HepG2 (cell line): ENCODE measurements around the gene RPS6KA5. TPM values are rescaled to one million over a fixed set of nuclear protein-coding genes. Genes with fewer than 3 reads are reported as not detected.

Experiments
- ASH2L ChIP-seq: fragments of 300-600, 200-600 bp; sonication (generic); IDR thresholded peaks from 2 replicates; pipeline ENCODE4 v1.7.0; 2017; ENCODE audit warnings: low read depth, mild to moderate bottlenecking, moderate library complexity, mixed read lengths, low read length; ENCODE audit not compliant: insufficient read length
- CBX5 ChIP-seq: sonication (generic); formaldehyde crosslinking; IDR thresholded peaks from 2 replicates; pipeline ENCODE4 v1.4.0; 2020; ENCODE audit warnings: missing genetic modification reagents, borderline replicate concordance
- CSRNP1 ChIP-seq: sonication (generic); formaldehyde crosslinking; IDR thresholded peaks from 2 replicates; pipeline ENCODE4 v1.8.1; 2023; ENCODE audit warnings: mild to moderate bottlenecking, missing genetic modification reagents
- FOXM1 ChIP-seq: sonication (generic); formaldehyde crosslinking; IDR thresholded peaks from 2 replicates; pipeline ENCODE4 v1.5.0; 2020; ENCODE audit warnings: missing genetic modification reagents
- GFI1 ChIP-seq: sonication (generic); formaldehyde crosslinking; IDR thresholded peaks from 2 replicates; pipeline ENCODE4 v1.5.0; 2020; ENCODE audit warnings: missing genetic modification reagents, mild to moderate bottlenecking, borderline replicate concordance
- HDAC2 ChIP-seq: sonication (generic); formaldehyde crosslinking; IDR thresholded peaks from 2 replicates; pipeline ENCODE4 v1.4.0; 2020; ENCODE audit warnings: missing genetic modification reagents
- KLF9 ChIP-seq: IDR thresholded peaks from 2 replicates; pipeline ENCODE4 v1.6.1; 2016; ENCODE audit warnings: low read depth
- SMAD1 ChIP-seq: sonication (generic); formaldehyde crosslinking; IDR thresholded peaks from 2 replicates; pipeline ENCODE4 v1.4.0; 2020; ENCODE audit warnings: missing genetic modification reagents, low read depth, mild to moderate bottlenecking, borderline replicate concordance
- SMC3 ChIP-seq: IDR thresholded peaks from 2 replicates; pipeline ENCODE4 v1.6.1; 2011; ENCODE audit warnings: low read length, improper control_type of control experiment
- SOX5 ChIP-seq: IDR thresholded peaks from 2 replicates; pipeline ENCODE4 v1.6.1; 2016; ENCODE audit warnings: borderline replicate concordance
- ZFP90 ChIP-seq: sonication (generic); formaldehyde crosslinking; IDR thresholded peaks from 2 replicates; pipeline ENCODE4 v1.8.0; 2022; ENCODE audit warnings: missing genetic modification reagents, mild to moderate bottlenecking, inconsistent platforms, borderline replicate concordance
- ZNF124 ChIP-seq: sonication (generic); formaldehyde crosslinking; IDR thresholded peaks from 2 replicates; pipeline ENCODE4 v1.4.0; 2020; ENCODE audit warnings: missing genetic modification reagents
- ZNF468 ChIP-seq: sonication (generic); formaldehyde crosslinking; IDR thresholded peaks from 2 replicates; pipeline ENCODE4 v1.8.0; 2022; ENCODE audit warnings: mild to moderate bottlenecking, moderate library complexity, missing genetic modification reagents
- ZNF547 ChIP-seq: sonication (generic); formaldehyde crosslinking; IDR thresholded peaks from 2 replicates; pipeline ENCODE4 v1.5.1; 2020; ENCODE audit warnings: mild to moderate bottlenecking, missing genetic modification reagents
- ZNF644 ChIP-seq: IDR thresholded peaks from 2 replicates; pipeline ENCODE4 v1.6.1; 2016; ENCODE audit warnings: low read depth
- ZNF672 ChIP-seq: sonication (generic); formaldehyde crosslinking; IDR thresholded peaks from 2 replicates; pipeline ENCODE4 v1.8.1; 2022; ENCODE audit warnings: missing genetic modification reagents
- ZNF766 ChIP-seq: sonication (generic); formaldehyde crosslinking; IDR thresholded peaks from 2 replicates; pipeline ENCODE4 v1.5.0; 2020; ENCODE audit warnings: missing genetic modification reagents, borderline replicate concordance
- ZSCAN9 ChIP-seq: IDR thresholded peaks from 2 replicates; pipeline ENCODE4 v1.6.1; 2016; ENCODE audit warnings: borderline replicate concordance
- polyA plus RNA-seq, 8 experiments: library from polyadenylated mRNA; depleted of rRNA in 3 of 8; stranded (reverse) in 7 of 8; unstranded in 1 of 8; fragments of >200 nt; fragmentation: Illumina TruSeq in 4 of 8; extraction: Trizol in 4 of 8; gene quantifications; 2 replicates each; pipeline versions ENCODE4 v1.2.1 to v1.2.3, GENCODE V29; 2011 to 2016; ENCODE audit warnings: low read depth in 4 of 8, missing spikeins in 1 of 8, mixed read lengths in 1 of 8; ENCODE audit not compliant: insufficient read depth in 1 of 8
- total RNA-seq, 5 experiments: library from RNA; depleted of rRNA; stranded (reverse); fragments of >200 nt; fragmentation: Illumina TruSeq; extraction: Trizol; gene quantifications; 2 replicates each; pipeline ENCODE4 v1.2.3, GENCODE V29; 2016; ENCODE audit warnings: low read depth in 1 of 5
- TF ChIP-seq, protein P1 (sequence below): sonication (generic); formaldehyde crosslinking; IDR thresholded peaks from 2 replicates; pipeline ENCODE4 v1.4.0; 2020; ENCODE audit warnings: missing genetic modification reagents
- TF ChIP-seq, protein P2 (sequence below): IDR thresholded peaks from 2 replicates; pipeline ENCODE4 v1.6.1; 2016; ENCODE audit warnings: missing compliant biosample characterization, missing genetic modification reagents, borderline replicate concordance
- TF ChIP-seq, protein P3 (sequence below): IDR thresholded peaks from 2 replicates; pipeline ENCODE4 v1.6.1; 2012; ENCODE audit warnings: low read depth, low read length, improper control_type of control experiment
- TF ChIP-seq, protein P4 (sequence below): sonication (generic); formaldehyde crosslinking; IDR thresholded peaks from 2 replicates; pipeline ENCODE4 v1.5.0; 2020; ENCODE audit warnings: missing genetic modification reagents

Gene RPS6KA5
- total and polyA plus RNA-seq, 2 of the 13 experiments (the other 11 are each of a cell fraction or from before 2014, with no cell fraction given): 0.50 to 0.58 TPM

DNA sequence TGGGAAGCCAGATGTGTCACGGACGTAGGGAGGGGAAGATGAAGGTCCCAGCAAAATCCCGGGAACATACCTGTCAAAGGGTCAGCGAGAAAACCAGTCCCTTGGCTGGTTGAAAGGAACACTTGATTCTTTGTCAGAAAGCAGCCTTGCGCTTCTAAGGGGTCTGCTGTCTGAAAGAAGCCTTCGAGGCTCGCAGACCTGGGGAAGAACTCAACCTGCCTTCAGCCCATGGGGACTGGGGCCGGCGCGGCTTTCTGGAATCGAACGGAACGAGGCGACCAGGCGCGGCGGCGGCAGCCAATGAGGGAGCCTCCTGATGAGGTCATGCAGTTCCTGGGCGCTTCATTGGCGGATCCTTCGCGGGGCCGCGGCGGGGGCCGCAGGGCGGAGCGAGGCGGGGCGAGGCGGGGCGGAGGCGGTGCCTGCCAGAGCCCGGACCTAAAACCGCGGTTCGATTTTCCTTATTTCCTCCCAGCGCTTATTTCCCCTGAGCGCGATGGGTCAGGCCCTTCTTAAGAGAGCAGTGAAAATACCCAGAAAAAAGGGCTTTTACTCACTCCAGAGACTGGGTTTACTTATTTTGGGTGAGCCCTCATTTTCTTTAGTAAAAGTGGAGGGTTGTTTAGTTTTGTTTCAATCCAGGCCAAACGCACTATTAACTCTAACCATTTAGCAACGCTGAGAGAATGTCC is 232.4 kb downstream of the RPS6KA5 start (continued):
- TF ChIP-seq SMAD1 (no peak), HDAC2 (CRISPR knock-in tag) (no peak), ZNF547 (no peak), FOXM1 (CRISPR knock-in tag) (no peak), SMC3 (no peak), ZNF124 (CRISPR knock-in tag) (no peak), ZNF468 (no peak), SOX5 (CRISPR knock-in tag) (no peak), CBX5 (CRISPR knock-in tag) (no peak), ZNF672 (CRISPR knock-in tag) (no peak), CSRNP1 (CRISPR knock-in tag) (peak; percentile 65; the same call in 1 of the 2 replicates), GFI1 (no peak), ZNF644 (no peak), ZSCAN9 (CRISPR knock-in tag) (no peak), ZFP90 (CRISPR knock-in tag) (no peak), ASH2L (no peak), KLF9 (CRISPR knock-in tag) (no peak), ZNF766 (CRISPR knock-in tag) (no peak)
- TF ChIP-seq, protein P1, sequence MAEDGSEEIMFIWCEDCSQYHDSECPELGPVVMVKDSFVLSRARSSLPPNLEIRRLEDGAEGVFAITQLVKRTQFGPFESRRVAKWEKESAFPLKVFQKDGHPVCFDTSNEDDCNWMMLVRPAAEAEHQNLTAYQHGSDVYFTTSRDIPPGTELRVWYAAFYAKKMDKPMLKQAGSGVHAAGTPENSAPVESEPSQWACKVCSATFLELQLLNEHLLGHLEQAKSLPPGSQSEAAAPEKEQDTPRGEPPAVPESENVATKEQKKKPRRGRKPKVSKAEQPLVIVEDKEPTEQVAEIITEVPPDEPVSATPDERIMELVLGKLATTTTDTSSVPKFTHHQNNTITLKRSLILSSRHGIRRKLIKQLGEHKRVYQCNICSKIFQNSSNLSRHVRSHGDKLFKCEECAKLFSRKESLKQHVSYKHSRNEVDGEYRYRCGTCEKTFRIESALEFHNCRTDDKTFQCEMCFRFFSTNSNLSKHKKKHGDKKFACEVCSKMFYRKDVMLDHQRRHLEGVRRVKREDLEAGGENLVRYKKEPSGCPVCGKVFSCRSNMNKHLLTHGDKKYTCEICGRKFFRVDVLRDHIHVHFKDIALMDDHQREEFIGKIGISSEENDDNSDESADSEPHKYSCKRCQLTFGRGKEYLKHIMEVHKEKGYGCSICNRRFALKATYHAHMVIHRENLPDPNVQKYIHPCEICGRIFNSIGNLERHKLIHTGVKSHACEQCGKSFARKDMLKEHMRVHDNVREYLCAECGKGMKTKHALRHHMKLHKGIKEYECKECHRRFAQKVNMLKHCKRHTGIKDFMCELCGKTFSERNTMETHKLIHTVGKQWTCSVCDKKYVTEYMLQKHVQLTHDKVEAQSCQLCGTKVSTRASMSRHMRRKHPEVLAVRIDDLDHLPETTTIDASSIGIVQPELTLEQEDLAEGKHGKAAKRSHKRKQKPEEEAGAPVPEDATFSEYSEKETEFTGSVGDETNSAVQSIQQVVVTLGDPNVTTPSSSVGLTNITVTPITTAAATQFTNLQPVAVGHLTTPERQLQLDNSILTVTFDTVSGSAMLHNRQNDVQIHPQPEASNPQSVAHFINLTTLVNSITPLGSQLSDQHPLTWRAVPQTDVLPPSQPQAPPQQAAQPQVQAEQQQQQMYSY (CRISPR knock-in tag): 0 out of 2 replicates have a peak, but pooled peaks have one; percentile 30
- TF ChIP-seq, protein P2, sequence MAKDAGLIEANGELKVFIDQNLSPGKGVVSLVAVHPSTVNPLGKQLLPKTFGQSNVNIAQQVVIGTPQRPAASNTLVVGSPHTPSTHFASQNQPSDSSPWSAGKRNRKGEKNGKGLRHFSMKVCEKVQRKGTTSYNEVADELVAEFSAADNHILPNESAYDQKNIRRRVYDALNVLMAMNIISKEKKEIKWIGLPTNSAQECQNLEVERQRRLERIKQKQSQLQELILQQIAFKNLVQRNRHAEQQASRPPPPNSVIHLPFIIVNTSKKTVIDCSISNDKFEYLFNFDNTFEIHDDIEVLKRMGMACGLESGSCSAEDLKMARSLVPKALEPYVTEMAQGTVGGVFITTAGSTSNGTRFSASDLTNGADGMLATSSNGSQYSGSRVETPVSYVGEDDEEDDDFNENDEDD: peak; percentile 92; the same call in 1 of the 2 replicates
- TF ChIP-seq, protein P3, sequence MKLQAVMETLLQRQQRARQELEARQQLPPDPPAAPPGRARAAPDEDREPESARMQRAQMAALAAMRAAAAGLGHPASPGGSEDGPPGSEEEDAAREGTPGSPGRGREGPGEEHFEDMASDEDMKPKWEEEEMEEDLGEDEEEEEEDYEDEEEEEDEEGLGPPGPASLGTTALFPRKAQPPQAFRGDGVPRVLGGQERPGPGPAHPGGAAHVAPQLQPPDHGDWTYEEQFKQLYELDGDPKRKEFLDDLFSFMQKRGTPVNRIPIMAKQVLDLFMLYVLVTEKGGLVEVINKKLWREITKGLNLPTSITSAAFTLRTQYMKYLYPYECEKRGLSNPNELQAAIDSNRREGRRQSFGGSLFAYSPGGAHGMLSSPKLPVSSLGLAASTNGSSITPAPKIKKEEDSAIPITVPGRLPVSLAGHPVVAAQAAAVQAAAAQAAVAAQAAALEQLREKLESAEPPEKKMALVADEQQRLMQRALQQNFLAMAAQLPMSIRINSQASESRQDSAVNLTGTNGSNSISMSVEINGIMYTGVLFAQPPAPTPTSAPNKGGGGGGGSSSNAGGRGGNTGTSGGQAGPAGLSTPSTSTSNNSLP: no peak
- TF ChIP-seq, protein P4, sequence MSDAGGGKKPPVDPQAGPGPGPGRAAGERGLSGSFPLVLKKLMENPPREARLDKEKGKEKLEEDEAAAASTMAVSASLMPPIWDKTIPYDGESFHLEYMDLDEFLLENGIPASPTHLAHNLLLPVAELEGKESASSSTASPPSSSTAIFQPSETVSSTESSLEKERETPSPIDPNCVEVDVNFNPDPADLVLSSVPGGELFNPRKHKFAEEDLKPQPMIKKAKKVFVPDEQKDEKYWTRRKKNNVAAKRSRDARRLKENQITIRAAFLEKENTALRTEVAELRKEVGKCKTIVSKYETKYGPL: no peak
